ENCODE measurements around the gene GPC4. TPM values are rescaled to one million over a fixed set of nuclear protein-coding genes. Genes with fewer than 3 reads are reported as not detected.
"Not testable (repeated sequence)": the region's sequence is repeated elsewhere in the genome, so short reads cannot be mapped to it uniquely, and the experiment has no call there.

Gene GPC4
- total and polyA plus RNA-seq, 10 of the 15 experiments (the other 5 are each of a cell fraction or from before 2014, with no cell fraction given) = 0.04 to 5.8 (median 0.13) TPM

- H3K9me3 ChIP-seq (replicated peaks; ENCODE audit: control insufficient read depth, insufficient read depth, low read length); BruUV-seq (replicated peaks); H4K20me1 ChIP-seq (ENCODE audit: control insufficient read depth, insufficient read depth); H3K36me3 ChIP-seq (ENCODE audit: control insufficient read depth in 2 of 2, insufficient read depth in 2 of 2, low read length in 1 of 2); H3K9ac ChIP-seq (ENCODE audit: control insufficient read depth, insufficient read depth, low read length); FAIRE-seq; POLR2A ChIA-PET; intact Hi-C loops (cut with micrococcal nuclease; ENCODE audit: unreplicated experiment); DNase-seq (ENCODE audit: low read depth, low spot score); H3K27me3 ChIP-seq (replicated peaks in 1 of 2; ENCODE audit: control insufficient read depth in 2 of 2, insufficient read depth in 2 of 2, low read length in 1 of 2); H3K4me3 ChIP-seq; H3K27ac ChIP-seq (ENCODE audit: control insufficient read depth, insufficient read depth); H2AFZ ChIP-seq (ENCODE audit: control insufficient read depth, low read depth, low read length); H3K79me2 ChIP-seq (ENCODE audit: control insufficient read depth, insufficient read depth, low read length); ATAC-seq; RAD21 ChIA-PET (ENCODE audit: unreplicated experiment); H3K4me1 ChIP-seq (ENCODE audit: control insufficient read depth, insufficient read depth, low read length); SMC1A ChIA-PET (ENCODE audit: uncharacterized antibody, unreplicated experiment); in situ Hi-C loops (cut with MboI); H3K4me2 ChIP-seq (ENCODE audit: control insufficient read depth, insufficient read depth): not testable (repeated sequence)
- WGBS (ENCODE audit: insufficient coverage, insufficient replicate concordance, low lambda C conversion rate, missing lambda C conversion rate) = 30% methylated on average over 9 of the region's 9 CpGs
- CTCF ChIA-PET = interaction anchor here (0.6 to 1.3 kb wide), 2 partner anchors 10 to 304 kb away, joined by 3 read pairs; no protein-coding TSS in a partner anchor
Measured at GRCh38 chrX:133279112-133279730, 136.1 kb downstream of the GPC4 start.

- no peak overlapping the region for H2AFZ ChIP-seq (ENCODE audit: control insufficient read depth, low read depth, low read length)
- H3K4me1 ChIP-seq (ENCODE audit: control insufficient read depth, insufficient read depth, low read length) = no peaks in the 10 kb centered on the region
- intact Hi-C loops (cut with micrococcal nuclease; ENCODE audit: unreplicated experiment) (no loop called here), in situ Hi-C loops (cut with MboI) (no loop called here)
- no peaks in the 10 kb centered on the region for H3K79me2 ChIP-seq (ENCODE audit: control insufficient read depth, insufficient read depth, low read length)
- no peak for FAIRE-seq
- no peak overlapping the region for H3K27ac ChIP-seq (ENCODE audit: control insufficient read depth, insufficient read depth)
- no peak for TF ChIP-seq GATAD2B (conservative IDR thresholded peaks at IDR 0.05; ENCODE audit: low read depth)
- no peak for TF ChIP-seq PBX3 (IDR thresholded peaks at IDR 0.05; ENCODE audit: insufficient replicate concordance, low read depth, low read length)
- no peak for TF ChIP-seq SMARCA5 (IDR thresholded peaks at IDR 0.05)
- TF ChIP-seq IRF3 (IDR thresholded peaks at IDR 0.05) = no peak
- TF ChIP-seq SMAD5 (IDR thresholded peaks at IDR 0.05; ENCODE audit: low read depth) = no peak
- no peak for TF ChIP-seq TCF7 (IDR thresholded peaks at IDR 0.05; ENCODE audit: borderline replicate concordance)
- TF ChIP-seq NR2C1 (IDR thresholded peaks at IDR 0.05) = no peak
- no peak for TF ChIP-seq KAT2A (conservative IDR thresholded peaks at IDR 0.05; ENCODE audit: control insufficient read depth, low read depth, low read length)
- no peak for TF ChIP-seq RELA (IDR thresholded peaks at IDR 0.05; ENCODE audit: borderline replicate concordance, partially characterized antibody)
- TF ChIP-seq KLF5 (IDR thresholded peaks at IDR 0.05; ENCODE audit: partially characterized antibody) = no peak
- no peak for TF ChIP-seq POLR2AphosphoS2 (IDR thresholded peaks at IDR 0.05; ENCODE audit: low read depth, low read length)
- TF ChIP-seq TCF3 (IDR thresholded peaks at IDR 0.05; ENCODE audit: borderline replicate concordance, insufficient read depth, low read depth, low read length) = no peak
- TF ChIP-seq STAT3 (IDR thresholded peaks at IDR 0.05; ENCODE audit: low read depth, low read length) = no peak
- 19% methylated on average over 4 of the region's 4 CpGs for WGBS (ENCODE audit: insufficient coverage, insufficient replicate concordance, low lambda C conversion rate, missing lambda C conversion rate)
- no peak for ATAC-seq
- H3K9ac ChIP-seq (ENCODE audit: control insufficient read depth, insufficient read depth, low read length) = no peak overlapping the region
- no TSS peak for BruUV-seq (replicated peaks)
- RAD21 ChIA-PET (ENCODE audit: unreplicated experiment) = no interaction called here
- SMC1A ChIA-PET (ENCODE audit: uncharacterized antibody, unreplicated experiment) = interaction anchor here (1.0 kb wide), 1 partner anchor 62 kb away, joined by 3 read pairs; no protein-coding TSS in a partner anchor
- no peak for DNase-seq (ENCODE audit: low read depth, low spot score)
- no peak overlapping the region for H3K4me2 ChIP-seq (ENCODE audit: control insufficient read depth, insufficient read depth)
- no peaks in the 10 kb centered on the region for H3K27me3 ChIP-seq (replicated peaks in 1 of 2; ENCODE audit: control insufficient read depth in 2 of 2, insufficient read depth in 2 of 2, low read length in 1 of 2)
- H3K4me3 ChIP-seq = no peak overlapping the region
- no peaks in the 10 kb centered on the region for H3K36me3 ChIP-seq (ENCODE audit: control insufficient read depth in 2 of 2, insufficient read depth in 2 of 2, low read length in 1 of 2)
- POLR2A ChIA-PET = no interaction called here
- CTCF ChIA-PET = no interaction called here
- H4K20me1 ChIP-seq (ENCODE audit: control insufficient read depth, insufficient read depth) = no peaks in the 10 kb centered on the region
- H3K9me3 ChIP-seq (replicated peaks; ENCODE audit: control insufficient read depth, insufficient read depth, low read length) = no peaks in the 10 kb centered on the region
Measured at GRCh38 chrX:133273180-133273579, 142.1 kb downstream of the GPC4 start.
